Panc1 (cell line): Measurements from ENCODE around the gene NR2C2. TPM values are rescaled to one million over a fixed set of nuclear protein-coding genes. Genes with fewer than 3 reads are reported as not detected.

Experiments
- ATAC-seq: fragments of 200-7000 bp; cut with Tn5 transposase; 2 replicates; pipeline ENCODE4 v1.9.1; 2020; ENCODE audit warnings: mild to moderate bottlenecking, moderate library complexity
- BruUV-seq: library from RNA; stranded (reverse); fragments of 400-500 nt; replicated peaks from 2 replicates; lab custom pipeline; 2021; lab: Mats Ljungman, UMichigan
- CTCF ChIA-PET: fragments of 300-600 bp; sonication (Branson Sonifier 250); formaldehyde crosslinking; loops from one replicate; lab custom pipeline; 2022; ENCODE audit warnings: antibody characterized with exemption; lab: Charles Lee
- POLR2A ChIA-PET: fragments of 300-600 bp; sonication (Branson Sonifier 250); formaldehyde crosslinking; loops from one replicate; lab custom pipeline; 2022; ENCODE audit warnings: antibody characterized with exemption; lab: Charles Lee
- DNase-seq: peaks from one replicate; pipeline ENCODE4 v3.0.0-alpha.2; 2010; ENCODE audit warnings: low read depth, low spot score
- H3K27ac ChIP-seq: 2 replicates; pipeline ENCODE4 v1.5.1; 2011; ENCODE audit warnings: mild to moderate bottlenecking, low read length, inconsistent platforms
- H3K27me3 ChIP-seq: fragments of 200-500 bp; sonication (Bioruptor generic); 2 replicates; pipeline ENCODE4 v1.6.0; 2014; ENCODE audit warnings: low read length, inconsistent platforms; ENCODE audit not compliant: control insufficient read depth, insufficient read depth
- H3K36me3 ChIP-seq: fragments of 200-500 bp; sonication (Bioruptor generic); 2 replicates; pipeline ENCODE4 v1.5.1; 2014; ENCODE audit warnings: inconsistent platforms, mild to moderate bottlenecking, low read length, moderate library complexity; ENCODE audit not compliant: control insufficient read depth, insufficient read depth
- H3K4me1 ChIP-seq: 2 replicates; pipeline ENCODE4 v1.5.1; 2011; ENCODE audit warnings: inconsistent platforms, mild to moderate bottlenecking, low read length, moderate library complexity; ENCODE audit not compliant: control insufficient read depth, insufficient read depth
- H3K4me3 ChIP-seq, 2 experiments: 2 replicates each; pipeline ENCODE4 v1.5.1; 2011 to 2012; ENCODE audit warnings: low read depth in 2 of 2, low read length in 2 of 2, mild to moderate bottlenecking in 2 of 2, inconsistent platforms in 1 of 2, moderate library complexity in 1 of 2
- H3K9me3 ChIP-seq: fragments of 200-500 bp; sonication (Bioruptor generic); 2 replicates; pipeline ENCODE4 v1.5.1; 2014; ENCODE audit warnings: low read depth, mild to moderate bottlenecking, inconsistent platforms, low read length, moderate library complexity; ENCODE audit not compliant: control insufficient read depth, insufficient read depth
- POLR2AphosphoS5 ChIP-seq: IDR thresholded peaks from 2 replicates; pipeline ENCODE4 v1.6.1; 2012; ENCODE audit warnings: mild to moderate bottlenecking, low read depth, low read length, moderate library complexity
- SIN3A ChIP-seq: IDR thresholded peaks from 2 replicates; pipeline ENCODE4 v1.6.1; 2012; ENCODE audit warnings: low read depth, mild to moderate bottlenecking, low read length, moderate library complexity, borderline replicate concordance; ENCODE audit not compliant: insufficient read depth
- TCF7L2 ChIP-seq: IDR thresholded peaks from 2 replicates; pipeline ENCODE4 v1.6.1; 2011; ENCODE audit warnings: mild to moderate bottlenecking, low read depth, low read length, inconsistent platforms
- in situ Hi-C: cut with HindIII; loops from 2 replicates; pipeline ENCODE4 v1.10.0; 2016; ENCODE audit warnings: low sequenced_read_pairs, low pct_unique_long_range_greater_than_20kb
- intact Hi-C: fragments of 100-400 bp; cut with micrococcal nuclease; formaldehyde crosslinking; loops from one replicate; pipeline ENCODE4 v1.10.0; 2022; ENCODE audit not compliant: unreplicated experiment
- total RNA-seq: library from RNA; stranded (reverse); gene quantifications from one replicate; pipeline ENCODE4 v1.2.1, GENCODE V29; 2021; ENCODE audit not compliant: unreplicated experiment
- TF ChIP-seq, protein P1 (sequence below): fragments of 450-650 bp; IDR thresholded peaks from 2 replicates; pipeline ENCODE4 v1.5.1; 2017; ENCODE audit warnings: mild to moderate bottlenecking
- TF ChIP-seq, protein P2 (sequence below), 2 experiments: IDR thresholded peaks; 2 replicates each; pipeline ENCODE4 v1.6.1; 2011 to 2012; ENCODE audit warnings: low read depth in 2 of 2, control low read depth in 1 of 2, low read length in 1 of 2, mild to moderate bottlenecking in 1 of 2, moderate library complexity in 1 of 2; ENCODE audit not compliant: insufficient read depth in 1 of 2

NR2C2 gene
- total RNA-seq, 1 experiment from 2014 or later = 30.6 TPM

DNA sequence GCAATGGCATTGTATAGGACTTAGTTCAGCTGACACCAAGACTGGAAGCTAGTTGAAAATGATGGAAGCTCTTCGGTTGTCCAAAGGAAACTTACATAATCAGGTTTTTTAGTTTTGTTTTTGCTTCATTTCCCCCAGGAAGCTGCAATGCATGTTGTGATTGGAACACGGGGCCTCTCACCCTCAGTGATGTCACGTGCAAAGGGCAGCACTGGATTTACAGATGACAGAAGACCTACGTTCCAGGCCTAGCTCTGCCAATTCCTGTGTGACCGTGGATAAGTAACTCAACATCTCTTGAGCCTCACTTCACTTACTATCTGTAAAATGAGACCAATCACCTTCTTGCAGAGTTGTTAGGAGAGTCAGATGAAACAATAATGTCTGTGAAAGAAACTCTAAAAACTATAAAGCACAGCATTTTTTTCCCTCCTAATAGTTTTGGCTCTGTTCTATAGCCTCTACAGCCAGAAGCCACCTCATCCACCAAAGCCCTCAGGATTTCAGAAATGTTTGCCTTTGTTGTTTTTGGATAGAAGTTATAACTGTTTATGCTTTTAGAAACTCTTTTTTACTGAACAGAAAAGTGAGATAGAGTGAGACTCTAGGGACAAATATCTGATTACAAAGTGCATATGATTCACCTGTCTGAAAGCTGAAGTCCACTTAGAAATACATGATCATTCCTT lies 146.9 kb downstream of the NR2C2 start:
- no peaks in the 10 kb centered on the region for H3K27me3 ChIP-seq
- intact Hi-C loops (no loop called here), in situ Hi-C loops (no loop called here)
- H3K4me3 ChIP-seq = no peak overlapping the region
- no peaks in the 10 kb centered on the region for H3K9me3 ChIP-seq
- TF ChIP-seq SIN3A (no peak), TCF7L2 (no peak), POLR2AphosphoS5 (no peak)
- TF ChIP-seq, protein P1, sequence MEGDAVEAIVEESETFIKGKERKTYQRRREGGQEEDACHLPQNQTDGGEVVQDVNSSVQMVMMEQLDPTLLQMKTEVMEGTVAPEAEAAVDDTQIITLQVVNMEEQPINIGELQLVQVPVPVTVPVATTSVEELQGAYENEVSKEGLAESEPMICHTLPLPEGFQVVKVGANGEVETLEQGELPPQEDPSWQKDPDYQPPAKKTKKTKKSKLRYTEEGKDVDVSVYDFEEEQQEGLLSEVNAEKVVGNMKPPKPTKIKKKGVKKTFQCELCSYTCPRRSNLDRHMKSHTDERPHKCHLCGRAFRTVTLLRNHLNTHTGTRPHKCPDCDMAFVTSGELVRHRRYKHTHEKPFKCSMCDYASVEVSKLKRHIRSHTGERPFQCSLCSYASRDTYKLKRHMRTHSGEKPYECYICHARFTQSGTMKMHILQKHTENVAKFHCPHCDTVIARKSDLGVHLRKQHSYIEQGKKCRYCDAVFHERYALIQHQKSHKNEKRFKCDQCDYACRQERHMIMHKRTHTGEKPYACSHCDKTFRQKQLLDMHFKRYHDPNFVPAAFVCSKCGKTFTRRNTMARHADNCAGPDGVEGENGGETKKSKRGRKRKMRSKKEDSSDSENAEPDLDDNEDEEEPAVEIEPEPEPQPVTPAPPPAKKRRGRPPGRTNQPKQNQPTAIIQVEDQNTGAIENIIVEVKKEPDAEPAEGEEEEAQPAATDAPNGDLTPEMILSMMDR = no peak
- TF ChIP-seq, protein P2, sequence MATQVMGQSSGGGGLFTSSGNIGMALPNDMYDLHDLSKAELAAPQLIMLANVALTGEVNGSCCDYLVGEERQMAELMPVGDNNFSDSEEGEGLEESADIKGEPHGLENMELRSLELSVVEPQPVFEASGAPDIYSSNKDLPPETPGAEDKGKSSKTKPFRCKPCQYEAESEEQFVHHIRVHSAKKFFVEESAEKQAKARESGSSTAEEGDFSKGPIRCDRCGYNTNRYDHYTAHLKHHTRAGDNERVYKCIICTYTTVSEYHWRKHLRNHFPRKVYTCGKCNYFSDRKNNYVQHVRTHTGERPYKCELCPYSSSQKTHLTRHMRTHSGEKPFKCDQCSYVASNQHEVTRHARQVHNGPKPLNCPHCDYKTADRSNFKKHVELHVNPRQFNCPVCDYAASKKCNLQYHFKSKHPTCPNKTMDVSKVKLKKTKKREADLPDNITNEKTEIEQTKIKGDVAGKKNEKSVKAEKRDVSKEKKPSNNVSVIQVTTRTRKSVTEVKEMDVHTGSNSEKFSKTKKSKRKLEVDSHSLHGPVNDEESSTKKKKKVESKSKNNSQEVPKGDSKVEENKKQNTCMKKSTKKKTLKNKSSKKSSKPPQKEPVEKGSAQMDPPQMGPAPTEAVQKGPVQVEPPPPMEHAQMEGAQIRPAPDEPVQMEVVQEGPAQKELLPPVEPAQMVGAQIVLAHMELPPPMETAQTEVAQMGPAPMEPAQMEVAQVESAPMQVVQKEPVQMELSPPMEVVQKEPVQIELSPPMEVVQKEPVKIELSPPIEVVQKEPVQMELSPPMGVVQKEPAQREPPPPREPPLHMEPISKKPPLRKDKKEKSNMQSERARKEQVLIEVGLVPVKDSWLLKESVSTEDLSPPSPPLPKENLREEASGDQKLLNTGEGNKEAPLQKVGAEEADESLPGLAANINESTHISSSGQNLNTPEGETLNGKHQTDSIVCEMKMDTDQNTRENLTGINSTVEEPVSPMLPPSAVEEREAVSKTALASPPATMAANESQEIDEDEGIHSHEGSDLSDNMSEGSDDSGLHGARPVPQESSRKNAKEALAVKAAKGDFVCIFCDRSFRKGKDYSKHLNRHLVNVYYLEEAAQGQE (IDR thresholded peaks at IDR 0.05; ENCODE audit: insufficient read depth in 1 of 2, low read depth in 2 of 2, low read length in 1 of 2) = no peak
- ChIA-PET CTCF (no interaction called here), POLR2A (no interaction called here)
- no TSS peak for BruUV-seq
- DNase-seq = no peak
- H3K4me1 ChIP-seq = peaks cover 4% of the 10 kb centered on the region; the same call in 1 of the 2 replicates
- ATAC-seq = no peak
- H3K27ac ChIP-seq = no peak overlapping the region
- peaks cover 4% of the 10 kb centered on the region for H3K36me3 ChIP-seq

DNA sequence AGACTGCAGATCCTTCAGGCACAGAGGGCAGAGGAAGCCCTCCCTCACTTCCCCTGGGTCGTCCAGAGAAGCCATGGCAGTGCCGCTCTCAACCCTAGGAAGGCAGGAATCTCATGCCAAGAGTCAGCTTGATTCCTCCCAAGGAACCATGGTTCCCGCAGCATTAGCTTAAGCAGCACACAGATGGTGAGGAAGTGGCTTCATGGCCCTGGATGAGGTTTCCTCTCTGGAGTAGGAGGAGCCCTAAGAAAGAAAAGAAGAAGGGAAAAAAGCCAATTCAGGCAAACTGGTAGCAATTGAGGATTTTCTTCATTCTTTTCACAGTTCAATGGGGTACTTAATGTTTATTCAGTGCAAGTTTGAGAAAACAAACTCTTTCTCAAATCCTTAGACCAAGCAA lies 148.7 kb downstream of the NR2C2 start:
- no peak overlapping the region for H3K4me3 ChIP-seq
- no TSS peak for BruUV-seq
- H3K27me3 ChIP-seq = no peaks in the 10 kb centered on the region
- DNase-seq (no peak), ATAC-seq (no peak)
- H3K27ac ChIP-seq = no peak overlapping the region
- in situ Hi-C loops = no loop called here
- POLR2A ChIA-PET = no interaction called here
- intact Hi-C loops = no loop called here
- peaks cover 7% of the 10 kb centered on the region; the same call in 1 of the 2 replicates for H3K4me1 ChIP-seq
- CTCF ChIA-PET = no interaction called here
- TF ChIP-seq POLR2AphosphoS5 (no peak), SIN3A (no peak), TCF7L2 (no peak)
- TF ChIP-seq, protein P1 = no peak
- TF ChIP-seq, protein P2 (IDR thresholded peaks at IDR 0.05; ENCODE audit: insufficient read depth in 1 of 2, low read depth in 2 of 2, low read length in 1 of 2) = no peak
- peaks cover 4% of the 10 kb centered on the region for H3K36me3 ChIP-seq
- no peaks in the 10 kb centered on the region for H3K9me3 ChIP-seq
